RWPE1 (cell line): ENCODE data around the gene ARHGEF39.

Experiments used
- CTCF ChIA-PET: fragments of 350-600 bp; sonication (Branson Sonifier 250); formaldehyde crosslinking; extraction: SDS; loops from one replicate; lab custom pipeline; 2021; lab: Yijun Ruan, JAX
- POLR2A ChIA-PET: fragments of 400-600 bp; formaldehyde crosslinking; extraction: SDS; loops from one replicate; lab custom pipeline; 2020; ENCODE audit warnings: antibody characterized with exemption; ENCODE audit not compliant: low non-redundant PET; lab: Yijun Ruan, JAX
- DNase-seq: peaks from one replicate; pipeline ENCODE4 v3.0.0; 2012; ENCODE audit warnings: low spot score
- H3K27ac ChIP-seq: fragments of 450-650 bp; 2 replicates; pipeline ENCODE4 v1.5.1; 2017
- CTCF ChIP-seq: fragments of 450-650 bp; conservative IDR thresholded peaks from 2 replicates; pipeline ENCODE4 v1.5.1; 2017; ENCODE audit warnings: low read depth, mild to moderate bottlenecking

Gene ARHGEF39

DNA sequence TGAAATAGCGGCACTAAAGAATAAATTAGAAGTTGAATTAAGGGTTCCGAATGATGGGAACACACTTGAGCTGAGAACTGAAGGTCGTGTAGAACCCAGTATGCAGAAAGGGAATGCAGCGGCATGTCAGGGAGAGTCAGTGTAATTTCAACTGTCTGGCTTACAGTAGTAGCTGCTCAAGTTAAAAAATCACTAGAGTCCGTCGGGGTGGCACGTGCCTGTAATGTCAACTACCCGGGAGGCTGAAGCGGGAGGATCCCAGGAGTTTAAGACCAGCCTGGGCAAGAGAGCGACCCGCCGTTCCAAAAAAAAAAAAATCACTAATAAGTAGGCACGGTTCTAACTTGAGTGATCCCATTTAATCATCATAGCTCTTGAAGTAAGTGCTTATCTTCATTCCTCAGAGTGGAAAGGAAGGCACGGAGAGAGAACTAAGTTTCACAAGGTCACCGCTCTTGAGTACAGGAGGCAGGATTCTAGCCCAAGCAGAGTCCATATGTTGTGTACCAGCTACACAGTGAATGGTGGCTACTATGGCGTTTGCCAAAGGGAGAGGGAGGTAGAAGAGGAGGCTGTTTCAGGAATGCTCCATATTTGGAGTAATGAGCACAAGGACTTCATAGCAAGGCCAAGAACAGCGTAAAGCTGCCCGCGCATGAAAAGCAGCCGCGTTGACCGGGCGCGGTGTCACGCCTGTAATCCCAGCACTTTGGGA is 8.0 kb downstream of the ARHGEF39 start:
- POLR2A ChIA-PET = no interaction called here

DNA sequence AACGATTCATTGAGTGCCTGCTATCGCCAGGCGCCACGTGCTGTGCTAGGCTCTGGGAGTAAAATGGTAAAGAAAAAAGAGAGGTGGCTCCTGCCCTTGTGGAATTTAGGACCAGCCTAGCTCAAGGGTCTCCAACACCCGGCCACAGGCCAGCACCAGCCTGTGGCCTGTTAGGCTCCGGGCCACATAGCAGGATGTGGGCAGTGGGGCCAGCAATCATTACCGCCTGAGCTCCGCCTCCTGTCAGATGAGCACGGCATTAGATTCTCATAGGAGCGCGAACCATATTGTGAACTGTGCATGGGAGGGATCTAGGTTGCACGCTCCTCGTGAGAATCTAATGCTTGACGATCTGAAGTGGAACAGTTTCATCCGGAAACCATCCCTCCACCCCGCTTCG is 8.6 kb downstream of the ARHGEF39 start:
- no peak for TF ChIP-seq CTCF
- no peak for DNase-seq
- POLR2A ChIA-PET = no interaction called here
- CTCF ChIA-PET = interaction anchor here (2.9 kb wide), 1 partner anchor 9 kb away, joined by 21 read pairs; no protein-coding TSS in a partner anchor
- no peak overlapping the region for H3K27ac ChIP-seq

More for the DNA sequence above, 8.0 kb downstream of the ARHGEF39 start:
- peak overlapping the region; percentile 92 for H3K27ac ChIP-seq
- no peak for DNase-seq
- CTCF ChIA-PET = interaction anchor here (0.7 to 2.9 kb wide), 4 partner anchors 8 to 53 kb away, joined by 3 to 21 read pairs (median 6); no protein-coding TSS in a partner anchor
- TF ChIP-seq CTCF = no peak

DNA sequence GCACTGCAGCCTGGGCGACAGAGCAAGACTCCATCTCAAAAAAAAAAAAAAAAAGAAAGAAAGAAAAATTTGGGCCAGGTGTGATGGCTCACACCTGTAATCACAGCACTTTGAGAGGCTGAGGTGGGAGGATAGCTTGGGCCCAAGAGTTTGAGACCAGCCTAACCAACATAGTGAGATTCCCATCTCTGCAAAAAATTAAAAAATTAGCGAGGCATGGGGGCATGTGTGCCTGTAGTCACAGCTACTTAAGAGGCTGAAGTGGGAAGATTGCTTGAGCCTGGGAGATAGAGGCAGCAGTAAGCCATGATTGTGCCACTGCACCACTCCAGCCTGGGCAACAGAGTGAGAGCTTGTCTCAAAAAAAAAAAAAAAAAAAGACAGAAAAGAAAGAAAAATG is 11.4 kb downstream of the ARHGEF39 start:
- no peak for DNase-seq
- CTCF ChIA-PET = interaction anchor here (0.6 kb wide), 1 partner anchor 426 kb away, joined by 3 read pairs; no protein-coding TSS in a partner anchor
- POLR2A ChIA-PET = no interaction called here
- peak overlapping the region; percentile 62; the same call in 1 of the 2 replicates for H3K27ac ChIP-seq
- TF ChIP-seq CTCF = no peak

GRCh38 chr9:35652829-35653209 is 12.2 kb downstream of the ARHGEF39 start:
- ChIA-PET CTCF (interaction anchor here (0.9 kb wide), 1 partner anchor 83 kb away, joined by 6 read pairs; no protein-coding TSS in a partner anchor), POLR2A (no interaction called here)
- no peak for TF ChIP-seq CTCF
- peak overlapping the region; percentile 62 for H3K27ac ChIP-seq
- no peak for DNase-seq

- CTCF ChIA-PET = interaction anchor here (0.6 to 0.9 kb wide), 3 partner anchors 26 to 560 kb away, joined by 3 to 6 read pairs (median 3); no protein-coding TSS in a partner anchor
- DNase-seq = no peak
- TF ChIP-seq CTCF = no peak
- H3K27ac ChIP-seq = peak overlapping the region; percentile 62
- POLR2A ChIA-PET = no interaction called here
Measured at GRCh38 chr9:35651956-35652828, 12.8 kb downstream of the ARHGEF39 start.

DNA sequence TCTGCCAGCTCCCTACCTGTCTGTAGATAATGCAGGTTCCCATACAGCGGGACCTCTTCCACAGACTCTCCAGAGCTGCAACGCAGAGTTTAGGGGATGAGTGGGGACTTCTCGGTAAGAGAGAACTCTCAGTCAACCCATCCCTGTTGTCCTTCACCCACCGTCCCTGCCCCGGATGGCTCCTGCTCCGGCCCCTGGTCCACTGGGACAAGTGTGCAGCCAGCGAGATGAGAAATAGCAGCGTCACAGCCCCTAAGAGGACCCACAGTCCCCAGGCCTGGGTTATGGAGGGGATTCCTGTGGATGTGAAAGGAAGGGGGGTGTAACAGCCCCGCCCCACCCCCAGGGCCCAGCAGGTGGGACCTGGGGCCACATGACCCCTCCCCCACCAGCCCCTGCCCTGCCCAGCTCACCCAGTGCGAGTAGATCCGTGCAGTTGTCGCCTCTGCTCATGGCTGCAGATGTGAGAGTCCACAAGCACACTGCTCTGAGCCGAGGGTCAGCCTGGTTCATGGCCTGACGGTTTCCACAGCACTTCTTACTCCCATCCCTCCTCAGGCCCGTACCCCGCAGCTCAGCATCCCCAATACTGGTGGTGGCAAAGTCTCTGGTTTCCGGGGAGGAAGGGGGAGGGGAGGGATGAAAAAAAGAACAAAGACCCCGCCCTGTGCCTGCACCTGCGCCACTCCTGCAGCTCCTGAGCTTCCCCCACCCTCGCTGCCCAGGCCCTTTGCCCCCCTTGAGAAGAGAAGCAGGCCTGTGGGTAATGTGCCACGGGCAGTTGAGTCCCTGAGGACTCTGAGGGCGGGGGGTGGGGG is 14.4 kb downstream of the ARHGEF39 start, which contains the start of gene SIT1:
TSS of gene SIT1 (minus strand) at position 591 of the 818 bp plus-strand sequence. CDS start at position 513, 78 bp downstream.
- POLR2A ChIA-PET = no interaction called here
- peak within 1 kb of the TSS; percentile 43 for H3K27ac ChIP-seq
- DNase-seq = no peak
- CTCF ChIA-PET = no interaction called here
- no peak for TF ChIP-seq CTCF
